Heart left ventricle (tissue), 16 donors: ENCODE data around the gene REEP1. TPM values are rescaled to one million over a fixed set of nuclear protein-coding genes. Genes with fewer than 3 reads are reported as not detected.

Experiments
- ATAC-seq, 4 donors: fragments of 200-7000 bp; cut with Tn5 transposase; one replicate each; pipeline ENCODE4 v1.9.1; 2020 to 2022; ENCODE audit warnings: moderate library complexity in 4 of 4, mild to moderate bottlenecking in 3 of 4, moderate number of reproducible peaks in 1 of 4
- DNase-seq, 5 donors: peaks; one replicate each; pipeline ENCODE4 v3.0.0-alpha.2; 2020
- H3K27ac ChIP-seq, 12 donors: fragments of 200-600 bp; sonication (generic) in 4 of 12; one replicate each; pipeline versions ENCODE4 v1.5.0 to v1.8.0; 2016 to 2022; ENCODE audit warnings: mild to moderate bottlenecking in 2 of 12
- H3K27me3 ChIP-seq, 9 donors: fragments of 200-600 bp; sonication (generic) in 2 of 9; one replicate each; pipeline versions ENCODE4 v1.5.1 to v1.8.0; 2016 to 2022; ENCODE audit warnings: mild to moderate bottlenecking in 3 of 9
- H3K36me3 ChIP-seq, 9 donors: fragments of 200-600 bp; sonication (generic) in 2 of 9; one replicate each; pipeline versions ENCODE4 v1.5.0 to v1.8.0; 2018 to 2022; ENCODE audit warnings: mild to moderate bottlenecking in 2 of 9
- H3K4me1 ChIP-seq, 12 donors: fragments of 200-600 bp; sonication (generic) in 4 of 12; one replicate each; pipeline versions ENCODE4 v1.5.0 to v1.8.0; 2016 to 2022; ENCODE audit warnings: mild to moderate bottlenecking in 3 of 12
- H3K4me3 ChIP-seq, 12 donors: fragments of 200-600 bp; sonication (generic) in 4 of 12; one replicate each; pipeline versions ENCODE4 v1.5.0 to v1.8.0; 2017 to 2022; ENCODE audit warnings: mild to moderate bottlenecking in 9 of 12, moderate library complexity in 4 of 12
- H3K9me3 ChIP-seq, 12 donors: fragments of 200-600 bp; sonication (generic) in 4 of 12; one replicate each; pipeline versions ENCODE4 v1.5.0 to v1.8.0; 2016 to 2022; ENCODE audit warnings: mild to moderate bottlenecking in 1 of 12
- CTCF ChIP-seq, 12 donors: fragments of 200-600 bp; sonication (generic) in 4 of 12; IDR thresholded peaks; one replicate each; pipeline versions ENCODE4 v1.5.0 to v1.8.0; 2018 to 2022; ENCODE audit warnings: antibody characterized with exemption in 12 of 12, mild to moderate bottlenecking in 5 of 12
- POLR2A ChIP-seq, 2 donors: fragments of 450-650 bp; IDR thresholded peaks; one replicate each; pipeline ENCODE4 v1.6.1; 2017; ENCODE audit warnings: antibody characterized with exemption in 2 of 2, mild to moderate bottlenecking in 2 of 2, moderate library complexity in 2 of 2
- WGBS, 4 donors: extraction: QIAGEN DNeasy Blood & Tissue Kit in 2 of 4; methylation state at CpG; one replicate each; pipeline versions ENCODE4 v1.1.5 to v1.1.7; 2013 to 2018; 5-methylcytosine and 5-hydroxymethylcytosine counted together
- intact Hi-C, 10 donors: fragments of 100-400 bp; cut with DNase I; formaldehyde crosslinking; loops; one replicate each; pipeline versions ENCODE4 v1.11.1 to v1.14.2; 2022
- polyA plus RNA-seq, 2 donors: library from polyadenylated mRNA; stranded (reverse); fragments of 200-250 nt; gene quantifications; one replicate each; pipeline ENCODE4 v1.2.3, GENCODE V29; 2013
- total RNA-seq, 9 donors: library from RNA; depleted of rRNA in 2 of 9; stranded (reverse); fragments of >200 nt in 2 of 9; fragmentation: NEBNext Ultra II Directional in 3 of 9; extraction: Animal tissue kit (Norgen Biotek cat#: 25700) in 3 of 9; gene quantifications; one replicate each; pipeline versions ENCODE4 v1.1.0 to v1.2.4, GENCODE V29; 2016 to 2023
- donor health status: ischemic (EF 13 %, LVEDD 7.1; RV severe dilation, severe dysfunction).
- donor health status: healthy with polysubstance abuse.
- donor health status: DM: no; HTN: yes; CAD: no.
- donor health status: DM: no; HTN: no; CAD: no.
- donor health status: ischemic (EF 25% LVEDD 6.9; RV normal size, moderate dysfunction).
- donor health status: ischemic (EF 25% LVEDD 5.7; RV mildly dilated, moderate dysfunction).
- donor health status: healthy.
- donor health status: DM: yes; HTN: yes; CAD: no.
- donor health status: ischemic (EF 35%, LVEDD 5.7; RV mildly dilated, moderate dysfunction).
- donor health status: nonischemic (EF 11% LVEDD 7.7; RV severe dilation, severe dysfunction).
- donor health status: DM: yes; HTN: yes; CAD: no.
- donor health status: PGD.
- donor health status: ischemic (EF 29% LVEDD 5.4; RV normal size, mild dysfunction).
- donor health status: nonischemic (EF 23%, LVEDD 6.1; RV moderate dilation, normal function).

Gene REEP1
- total and polyA plus RNA-seq, 11 donors: 13.6 to 43.4 (median 27.6) TPM

- Histone ChIP-seq H3K27me3 (no peaks in the 10 kb centered on the region), H3K4me1 (peaks cover 0 to 21% (median 4%) of the 10 kb centered on the region in 12 donors), H3K4me3 (no peak overlapping the region), H3K36me3 (no peaks in the 10 kb centered on the region), H3K27ac (no peak overlapping the region), H3K9me3 (peaks cover 0 to 11% (median 2%) of the 10 kb centered on the region in 12 donors)
- no peak for TF ChIP-seq CTCF (IDR thresholded peaks at IDR 0.05)
- no peak for TF ChIP-seq POLR2A (IDR thresholded peaks at IDR 0.05)
- 68 to 77% (median 73%) methylated on average over 4 of the region's 4 CpGs for WGBS, 4 donors
- intact Hi-C loops: loop anchor here in 1 of 10 donors (2.0 kb wide), 1 partner anchor 151 kb away; no protein-coding TSS in a partner anchor
- ATAC-seq: no peak
- DNase-seq: no peak
Observed at GRCh38 chr2:86372133-86372532, 34.7 kb upstream of the REEP1 start.

GRCh38 chr2:86371527-86371926 is 34.1 kb upstream of the REEP1 start:
- DNase-seq: no peak
- WGBS, 4 donors: 58 to 62% (median 60%) methylated on average over 4 of the region's 4 CpGs
- Histone ChIP-seq H3K36me3 (no peaks in the 10 kb centered on the region), H3K9me3 (peaks cover 0 to 8% (median 2%) of the 10 kb centered on the region in 12 donors), H3K4me1 (peaks cover 0 to 21% (median 4%) of the 10 kb centered on the region in 12 donors), H3K27me3 (no peaks in the 10 kb centered on the region), H3K4me3 (no peak overlapping the region), H3K27ac (no peak overlapping the region)
- TF ChIP-seq CTCF (IDR thresholded peaks at IDR 0.05) (no peak), POLR2A (IDR thresholded peaks at IDR 0.05) (no peak)
- intact Hi-C loops: no loop called here
- ATAC-seq: no peak

GRCh38 chr2:86370579-86370978 is 33.2 kb upstream of the REEP1 start:
- WGBS, 4 donors: 93 to 96% (median 94%) methylated on average over 3 of the region's 3 CpGs
- Histone ChIP-seq H3K9me3 (peaks cover 0 to 8% (median 2%) of the 10 kb centered on the region in 12 donors), H3K4me3 (no peak overlapping the region), H3K27me3 (no peaks in the 10 kb centered on the region), H3K27ac (no peak overlapping the region), H3K4me1 (peaks cover 0 to 21% (median 4%) of the 10 kb centered on the region in 12 donors), H3K36me3 (no peaks in the 10 kb centered on the region)
- intact Hi-C loops: no loop called here
- DNase-seq (no peak), ATAC-seq (no peak)
- no peak for TF ChIP-seq CTCF (IDR thresholded peaks at IDR 0.05)
- no peak for TF ChIP-seq POLR2A (IDR thresholded peaks at IDR 0.05)

- H3K27ac ChIP-seq: no peak overlapping the region
- TF ChIP-seq CTCF (IDR thresholded peaks at IDR 0.05) (peak; percentile 44 to 74 (median 63)), POLR2A (IDR thresholded peaks at IDR 0.05) (no peak)
Observed at GRCh38 chr2:86368161-86368824, 30.9 kb upstream of the REEP1 start.

More at GRCh38 chr2:86368161-86368824, 30.9 kb upstream of the REEP1 start:
- intact Hi-C loops: loop anchor here in 9 of 10 donors (1.0 to 5.0 kb wide), 7 partner anchors 66 to 147 kb away; no protein-coding TSS in a partner anchor
- ATAC-seq (peak; percentile 37 to 64 (median 56)), DNase-seq (peak in 4 of 5 donors; percentile 25 to 66 (median 41))
- Histone ChIP-seq H3K9me3 (peaks cover 0 to 8% (median 2%) of the 10 kb centered on the region in 12 donors), H3K4me3 (peak overlapping the region in 2 of 12 donors; percentile 10 to 22), H3K27me3 (no peaks in the 10 kb centered on the region), H3K36me3 (no peaks in the 10 kb centered on the region), H3K4me1 (peaks cover 0 to 21% (median 4%) of the 10 kb centered on the region in 12 donors)
- WGBS, 4 donors: 7 to 9% (median 8%) methylated on average over 14 of the region's 14 CpGs
